GM23338 (cell line): Measurements from ENCODE around the gene WDR27. TPM values are rescaled to one million over a fixed set of nuclear protein-coding genes. Genes with fewer than 3 reads are reported as not detected.

Source experiments
- ATAC-seq: fragments of 200-7000 bp; cut with Tn5 transposase; 3 replicates; pipeline ENCODE4 v1.9.1; 2020
- DNase-seq: peaks from one replicate; pipeline ENCODE4 v3.0.0-alpha.2; 2015; ENCODE audit warnings: low spot score
- H2AFZ ChIP-seq: fragments of 200-600 bp; sonication (generic); 2 replicates; pipeline ENCODE4 v1.8.0; 2016; ENCODE audit warnings: antibody characterized with exemption, mild to moderate bottlenecking, moderate library complexity
- H3F3A ChIP-seq: fragments of 200-600 bp; sonication (generic); replicated peaks from 2 replicates; pipeline ENCODE4 v1.8.0; 2017; ENCODE audit warnings: antibody characterized with exemption, mixed run types, low read depth
- H3K27ac ChIP-seq: fragments of 200-600 bp; sonication (generic); 2 replicates; pipeline ENCODE4 v1.6.1; 2016; ENCODE audit warnings: low read depth
- H3K27me3 ChIP-seq: fragments of 200-600 bp; sonication (generic); 2 replicates; pipeline ENCODE4 v1.8.0; 2016; ENCODE audit warnings: mild to moderate bottlenecking, mixed run types, moderate library complexity; ENCODE audit not compliant: insufficient read depth
- H3K36me3 ChIP-seq: fragments of 200-600 bp; sonication (generic); 2 replicates; pipeline ENCODE4 v1.8.0; 2016; ENCODE audit warnings: mild to moderate bottlenecking; ENCODE audit not compliant: insufficient read depth
- H3K4me1 ChIP-seq: fragments of 200-600 bp; sonication (generic); 2 replicates; pipeline ENCODE4 v1.8.0; 2016; ENCODE audit warnings: mild to moderate bottlenecking, moderate library complexity; ENCODE audit not compliant: insufficient read depth
- H3K4me2 ChIP-seq: fragments of 200-600 bp; sonication (generic); 2 replicates; pipeline ENCODE4 v1.7.1; 2017; ENCODE audit warnings: mixed run types
- H3K4me3 ChIP-seq: fragments of 200-600 bp; sonication (generic); 2 replicates; pipeline ENCODE4 v1.6.1; 2016; ENCODE audit warnings: mixed run types
- H3K79me2 ChIP-seq: fragments of 200-600 bp; sonication (generic); replicated peaks from 2 replicates; pipeline ENCODE4 v1.8.0; 2017; ENCODE audit warnings: mild to moderate bottlenecking; ENCODE audit not compliant: insufficient read depth
- H3K9me2 ChIP-seq: fragments of 200-600 bp; sonication (generic); 2 replicates; pipeline ENCODE4 v1.8.0; 2017; ENCODE audit not compliant: insufficient read depth
- H4K20me1 ChIP-seq: fragments of 200-600 bp; sonication (generic); replicated peaks from 2 replicates; pipeline ENCODE4 v1.8.0; 2017; ENCODE audit warnings: mild to moderate bottlenecking; ENCODE audit not compliant: insufficient read depth
- H3K27ac Mint-ChIP-seq: 2 replicates; pipeline ENCODE4 v1.8.0; 2020; ENCODE audit warnings: inconsistent platforms, mild to moderate bottlenecking, moderate library complexity, mixed read lengths
- H3K27me3 Mint-ChIP-seq: 3 replicates; pipeline ENCODE4 v1.8.0; 2022; ENCODE audit warnings: low read depth, mild to moderate bottlenecking, moderate library complexity, mixed read lengths, inconsistent platforms; ENCODE audit not compliant: insufficient read depth, poor library complexity
- H3K36me3 Mint-ChIP-seq: 3 replicates; pipeline ENCODE4 v1.8.0; 2021; ENCODE audit warnings: low read depth, mild to moderate bottlenecking, inconsistent platforms, moderate library complexity, mixed read lengths
- H3K4me1 Mint-ChIP-seq: 3 replicates; pipeline ENCODE4 v1.8.0; 2020; ENCODE audit warnings: mild to moderate bottlenecking, inconsistent platforms, mixed read lengths
- H3K4me3 Mint-ChIP-seq: 3 replicates; pipeline ENCODE4 v1.8.0; 2021; ENCODE audit warnings: moderate library complexity, mild to moderate bottlenecking, inconsistent platforms, mixed read lengths
- H3K9me3 Mint-ChIP-seq: 3 replicates; pipeline ENCODE4 v1.8.0; 2020; ENCODE audit warnings: moderate library complexity, mild to moderate bottlenecking, inconsistent platforms, mixed read lengths
- CREB1 ChIP-seq: fragments of 250-450 bp; sonication (Bioruptor Pico); IDR thresholded peaks from 2 replicates; pipeline ENCODE4 v1.5.0; 2020; ENCODE audit warnings: low read depth, mild to moderate bottlenecking, moderate library complexity
- EZH2 ChIP-seq: fragments of 200-600 bp; sonication (generic); IDR thresholded peaks from one replicate; pipeline ENCODE4 v1.8.0; 2017; ENCODE audit warnings: antibody characterized with exemption, mild to moderate bottlenecking, low read depth; ENCODE audit not compliant: unreplicated experiment
- EZH2phosphoT487 ChIP-seq: fragments of 200-600 bp; sonication (generic); IDR thresholded peaks from one replicate; pipeline ENCODE4 v1.8.1; 2018; ENCODE audit warnings: antibody characterized with exemption; ENCODE audit not compliant: unreplicated experiment
- JUNB ChIP-seq: IDR thresholded peaks from one replicate; pipeline ENCODE4 v1.6.1; 2016; ENCODE audit warnings: antibody characterized with exemption; ENCODE audit not compliant: unreplicated experiment
- NANOG ChIP-seq: IDR thresholded peaks from 2 replicates; pipeline ENCODE4 v1.6.1; 2016; ENCODE audit warnings: antibody characterized with exemption, borderline replicate concordance
- POLR2AphosphoS5 ChIP-seq: IDR thresholded peaks from 2 replicates; pipeline ENCODE4 v1.6.1; 2016; ENCODE audit warnings: antibody characterized with exemption, low read depth
- STAT1 ChIP-seq: IDR thresholded peaks from one replicate; pipeline ENCODE4 v1.6.1; 2016; ENCODE audit warnings: antibody characterized with exemption; ENCODE audit not compliant: unreplicated experiment
- ZNF114 ChIP-seq: fragments of 250-450 bp; sonication (Bioruptor Pico); IDR thresholded peaks from 2 replicates; pipeline ENCODE4 v1.5.0; 2020; ENCODE audit warnings: mild to moderate bottlenecking, moderate library complexity
- ZNF331 ChIP-seq: fragments of 250-450 bp; sonication (Bioruptor Pico); IDR thresholded peaks from 2 replicates; pipeline ENCODE4 v1.5.0; 2020; ENCODE audit warnings: low read depth, mild to moderate bottlenecking, moderate library complexity
- polyA plus RNA-seq: library from polyadenylated mRNA; unstranded; fragments of >200 nt; fragmentation: Nextera tagmentation; extraction: Ambion mirVana; gene quantifications from 2 replicates; pipeline ENCODE4 v1.2.1, GENCODE V29; 2016
- total RNA-seq: library from RNA; depleted of rRNA; stranded (reverse); fragments of >200 nt; shearing (Covaris generic); gene quantifications from 2 replicates; pipeline ENCODE4 v1.2.3, GENCODE V29; 2014
- TF ChIP-seq, protein P1 (sequence below), 2 experiments: fragments of 200-600 bp in 1 of 2; sonication (generic) in 1 of 2; conservative IDR thresholded peaks; 2 replicates each; pipeline versions ENCODE4 v1.5.1 to v1.6.1; 2016 to 2017; ENCODE audit warnings: antibody characterized with exemption in 2 of 2, low read depth in 2 of 2, mild to moderate bottlenecking in 2 of 2, moderate library complexity in 1 of 2
- TF ChIP-seq, protein P2 (sequence below): IDR thresholded peaks from 2 replicates; pipeline ENCODE4 v1.6.1; 2016; ENCODE audit warnings: antibody characterized with exemption
- TF ChIP-seq, protein P3 (sequence below): IDR thresholded peaks from one replicate; pipeline ENCODE4 v1.6.1; 2018; ENCODE audit warnings: antibody characterized with exemption; ENCODE audit not compliant: unreplicated experiment
- TF ChIP-seq, protein P4 (sequence below): fragments of 250-450 bp; sonication (Bioruptor Pico); IDR thresholded peaks from 2 replicates; pipeline ENCODE4 v1.5.0; 2020; ENCODE audit warnings: mild to moderate bottlenecking, moderate library complexity

WDR27 gene
- total and polyA plus RNA-seq, 2 experiments from 2014 or later: 55.3 to 80.4 TPM

DNA sequence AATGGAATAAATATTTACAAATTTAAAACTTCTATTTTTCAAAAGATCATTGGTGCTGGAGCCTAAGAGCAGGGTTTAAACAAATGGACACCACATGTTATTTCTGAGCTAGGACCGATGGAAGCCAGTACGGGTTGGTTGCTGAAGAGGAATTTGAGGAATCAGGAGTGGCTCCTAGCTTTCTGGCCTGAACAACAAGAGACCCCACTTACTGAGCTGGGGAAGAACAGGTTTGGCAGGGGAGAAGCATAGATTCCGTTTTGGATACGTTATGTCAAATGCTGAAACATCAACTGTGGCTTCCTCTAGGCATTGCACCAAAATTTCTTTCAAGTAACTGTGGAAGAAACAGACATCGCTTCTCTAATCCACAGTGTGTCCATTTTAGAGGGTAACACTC is 6.7 kb downstream of the WDR27 start:
- no peak for ATAC-seq
- Histone ChIP-seq H3F3A (no peaks in the 10 kb centered on the region), H3K4me1 (peaks cover 3% of the 10 kb centered on the region), H3K4me3 (no peak overlapping the region), H3K27me3 (no peaks in the 10 kb centered on the region), H3K9me2 (no peaks in the 10 kb centered on the region), H4K20me1 (peaks cover 12% of the 10 kb centered on the region; the same call in 1 of the 2 replicates), H3K79me2 (peaks cover 86% of the 10 kb centered on the region), H3K27ac (no peak overlapping the region), H2AFZ (no peak overlapping the region), H3K36me3 (no peaks in the 10 kb centered on the region), H3K4me2 (no peak overlapping the region)
- Mint-ChIP-seq H3K36me3 (peaks cover 65% of the 10 kb centered on the region), H3K4me1 (peaks cover 19% of the 10 kb centered on the region), H3K4me3 (no peak overlapping the region), H3K9me3 (peaks cover 8% of the 10 kb centered on the region; the same call in 1 of the 3 replicates), H3K27me3 (peaks cover 13% of the 10 kb centered on the region), H3K27ac (no peak overlapping the region)
- no peak for DNase-seq
- TF ChIP-seq NANOG: no peak
- TF ChIP-seq JUNB: no peak
- no peak for TF ChIP-seq EZH2phosphoT487
- no peak for TF ChIP-seq CREB1
- no peak for TF ChIP-seq POLR2AphosphoS5
- TF ChIP-seq, protein P1, sequence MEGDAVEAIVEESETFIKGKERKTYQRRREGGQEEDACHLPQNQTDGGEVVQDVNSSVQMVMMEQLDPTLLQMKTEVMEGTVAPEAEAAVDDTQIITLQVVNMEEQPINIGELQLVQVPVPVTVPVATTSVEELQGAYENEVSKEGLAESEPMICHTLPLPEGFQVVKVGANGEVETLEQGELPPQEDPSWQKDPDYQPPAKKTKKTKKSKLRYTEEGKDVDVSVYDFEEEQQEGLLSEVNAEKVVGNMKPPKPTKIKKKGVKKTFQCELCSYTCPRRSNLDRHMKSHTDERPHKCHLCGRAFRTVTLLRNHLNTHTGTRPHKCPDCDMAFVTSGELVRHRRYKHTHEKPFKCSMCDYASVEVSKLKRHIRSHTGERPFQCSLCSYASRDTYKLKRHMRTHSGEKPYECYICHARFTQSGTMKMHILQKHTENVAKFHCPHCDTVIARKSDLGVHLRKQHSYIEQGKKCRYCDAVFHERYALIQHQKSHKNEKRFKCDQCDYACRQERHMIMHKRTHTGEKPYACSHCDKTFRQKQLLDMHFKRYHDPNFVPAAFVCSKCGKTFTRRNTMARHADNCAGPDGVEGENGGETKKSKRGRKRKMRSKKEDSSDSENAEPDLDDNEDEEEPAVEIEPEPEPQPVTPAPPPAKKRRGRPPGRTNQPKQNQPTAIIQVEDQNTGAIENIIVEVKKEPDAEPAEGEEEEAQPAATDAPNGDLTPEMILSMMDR (conservative IDR thresholded peaks at IDR 0.05; ENCODE audit: low read depth in 2 of 2): no peak
- TF ChIP-seq, protein P2, sequence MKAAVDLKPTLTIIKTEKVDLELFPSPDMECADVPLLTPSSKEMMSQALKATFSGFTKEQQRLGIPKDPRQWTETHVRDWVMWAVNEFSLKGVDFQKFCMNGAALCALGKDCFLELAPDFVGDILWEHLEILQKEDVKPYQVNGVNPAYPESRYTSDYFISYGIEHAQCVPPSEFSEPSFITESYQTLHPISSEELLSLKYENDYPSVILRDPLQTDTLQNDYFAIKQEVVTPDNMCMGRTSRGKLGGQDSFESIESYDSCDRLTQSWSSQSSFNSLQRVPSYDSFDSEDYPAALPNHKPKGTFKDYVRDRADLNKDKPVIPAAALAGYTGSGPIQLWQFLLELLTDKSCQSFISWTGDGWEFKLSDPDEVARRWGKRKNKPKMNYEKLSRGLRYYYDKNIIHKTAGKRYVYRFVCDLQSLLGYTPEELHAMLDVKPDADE: no peak
- TF ChIP-seq, protein P3, sequence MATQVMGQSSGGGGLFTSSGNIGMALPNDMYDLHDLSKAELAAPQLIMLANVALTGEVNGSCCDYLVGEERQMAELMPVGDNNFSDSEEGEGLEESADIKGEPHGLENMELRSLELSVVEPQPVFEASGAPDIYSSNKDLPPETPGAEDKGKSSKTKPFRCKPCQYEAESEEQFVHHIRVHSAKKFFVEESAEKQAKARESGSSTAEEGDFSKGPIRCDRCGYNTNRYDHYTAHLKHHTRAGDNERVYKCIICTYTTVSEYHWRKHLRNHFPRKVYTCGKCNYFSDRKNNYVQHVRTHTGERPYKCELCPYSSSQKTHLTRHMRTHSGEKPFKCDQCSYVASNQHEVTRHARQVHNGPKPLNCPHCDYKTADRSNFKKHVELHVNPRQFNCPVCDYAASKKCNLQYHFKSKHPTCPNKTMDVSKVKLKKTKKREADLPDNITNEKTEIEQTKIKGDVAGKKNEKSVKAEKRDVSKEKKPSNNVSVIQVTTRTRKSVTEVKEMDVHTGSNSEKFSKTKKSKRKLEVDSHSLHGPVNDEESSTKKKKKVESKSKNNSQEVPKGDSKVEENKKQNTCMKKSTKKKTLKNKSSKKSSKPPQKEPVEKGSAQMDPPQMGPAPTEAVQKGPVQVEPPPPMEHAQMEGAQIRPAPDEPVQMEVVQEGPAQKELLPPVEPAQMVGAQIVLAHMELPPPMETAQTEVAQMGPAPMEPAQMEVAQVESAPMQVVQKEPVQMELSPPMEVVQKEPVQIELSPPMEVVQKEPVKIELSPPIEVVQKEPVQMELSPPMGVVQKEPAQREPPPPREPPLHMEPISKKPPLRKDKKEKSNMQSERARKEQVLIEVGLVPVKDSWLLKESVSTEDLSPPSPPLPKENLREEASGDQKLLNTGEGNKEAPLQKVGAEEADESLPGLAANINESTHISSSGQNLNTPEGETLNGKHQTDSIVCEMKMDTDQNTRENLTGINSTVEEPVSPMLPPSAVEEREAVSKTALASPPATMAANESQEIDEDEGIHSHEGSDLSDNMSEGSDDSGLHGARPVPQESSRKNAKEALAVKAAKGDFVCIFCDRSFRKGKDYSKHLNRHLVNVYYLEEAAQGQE: no peak
- TF ChIP-seq EZH2: no peak
- TF ChIP-seq ZNF114 (CRISPR knock-in tag): no peak
- TF ChIP-seq ZNF331 (CRISPR knock-in tag): no peak
- TF ChIP-seq, protein P4, sequence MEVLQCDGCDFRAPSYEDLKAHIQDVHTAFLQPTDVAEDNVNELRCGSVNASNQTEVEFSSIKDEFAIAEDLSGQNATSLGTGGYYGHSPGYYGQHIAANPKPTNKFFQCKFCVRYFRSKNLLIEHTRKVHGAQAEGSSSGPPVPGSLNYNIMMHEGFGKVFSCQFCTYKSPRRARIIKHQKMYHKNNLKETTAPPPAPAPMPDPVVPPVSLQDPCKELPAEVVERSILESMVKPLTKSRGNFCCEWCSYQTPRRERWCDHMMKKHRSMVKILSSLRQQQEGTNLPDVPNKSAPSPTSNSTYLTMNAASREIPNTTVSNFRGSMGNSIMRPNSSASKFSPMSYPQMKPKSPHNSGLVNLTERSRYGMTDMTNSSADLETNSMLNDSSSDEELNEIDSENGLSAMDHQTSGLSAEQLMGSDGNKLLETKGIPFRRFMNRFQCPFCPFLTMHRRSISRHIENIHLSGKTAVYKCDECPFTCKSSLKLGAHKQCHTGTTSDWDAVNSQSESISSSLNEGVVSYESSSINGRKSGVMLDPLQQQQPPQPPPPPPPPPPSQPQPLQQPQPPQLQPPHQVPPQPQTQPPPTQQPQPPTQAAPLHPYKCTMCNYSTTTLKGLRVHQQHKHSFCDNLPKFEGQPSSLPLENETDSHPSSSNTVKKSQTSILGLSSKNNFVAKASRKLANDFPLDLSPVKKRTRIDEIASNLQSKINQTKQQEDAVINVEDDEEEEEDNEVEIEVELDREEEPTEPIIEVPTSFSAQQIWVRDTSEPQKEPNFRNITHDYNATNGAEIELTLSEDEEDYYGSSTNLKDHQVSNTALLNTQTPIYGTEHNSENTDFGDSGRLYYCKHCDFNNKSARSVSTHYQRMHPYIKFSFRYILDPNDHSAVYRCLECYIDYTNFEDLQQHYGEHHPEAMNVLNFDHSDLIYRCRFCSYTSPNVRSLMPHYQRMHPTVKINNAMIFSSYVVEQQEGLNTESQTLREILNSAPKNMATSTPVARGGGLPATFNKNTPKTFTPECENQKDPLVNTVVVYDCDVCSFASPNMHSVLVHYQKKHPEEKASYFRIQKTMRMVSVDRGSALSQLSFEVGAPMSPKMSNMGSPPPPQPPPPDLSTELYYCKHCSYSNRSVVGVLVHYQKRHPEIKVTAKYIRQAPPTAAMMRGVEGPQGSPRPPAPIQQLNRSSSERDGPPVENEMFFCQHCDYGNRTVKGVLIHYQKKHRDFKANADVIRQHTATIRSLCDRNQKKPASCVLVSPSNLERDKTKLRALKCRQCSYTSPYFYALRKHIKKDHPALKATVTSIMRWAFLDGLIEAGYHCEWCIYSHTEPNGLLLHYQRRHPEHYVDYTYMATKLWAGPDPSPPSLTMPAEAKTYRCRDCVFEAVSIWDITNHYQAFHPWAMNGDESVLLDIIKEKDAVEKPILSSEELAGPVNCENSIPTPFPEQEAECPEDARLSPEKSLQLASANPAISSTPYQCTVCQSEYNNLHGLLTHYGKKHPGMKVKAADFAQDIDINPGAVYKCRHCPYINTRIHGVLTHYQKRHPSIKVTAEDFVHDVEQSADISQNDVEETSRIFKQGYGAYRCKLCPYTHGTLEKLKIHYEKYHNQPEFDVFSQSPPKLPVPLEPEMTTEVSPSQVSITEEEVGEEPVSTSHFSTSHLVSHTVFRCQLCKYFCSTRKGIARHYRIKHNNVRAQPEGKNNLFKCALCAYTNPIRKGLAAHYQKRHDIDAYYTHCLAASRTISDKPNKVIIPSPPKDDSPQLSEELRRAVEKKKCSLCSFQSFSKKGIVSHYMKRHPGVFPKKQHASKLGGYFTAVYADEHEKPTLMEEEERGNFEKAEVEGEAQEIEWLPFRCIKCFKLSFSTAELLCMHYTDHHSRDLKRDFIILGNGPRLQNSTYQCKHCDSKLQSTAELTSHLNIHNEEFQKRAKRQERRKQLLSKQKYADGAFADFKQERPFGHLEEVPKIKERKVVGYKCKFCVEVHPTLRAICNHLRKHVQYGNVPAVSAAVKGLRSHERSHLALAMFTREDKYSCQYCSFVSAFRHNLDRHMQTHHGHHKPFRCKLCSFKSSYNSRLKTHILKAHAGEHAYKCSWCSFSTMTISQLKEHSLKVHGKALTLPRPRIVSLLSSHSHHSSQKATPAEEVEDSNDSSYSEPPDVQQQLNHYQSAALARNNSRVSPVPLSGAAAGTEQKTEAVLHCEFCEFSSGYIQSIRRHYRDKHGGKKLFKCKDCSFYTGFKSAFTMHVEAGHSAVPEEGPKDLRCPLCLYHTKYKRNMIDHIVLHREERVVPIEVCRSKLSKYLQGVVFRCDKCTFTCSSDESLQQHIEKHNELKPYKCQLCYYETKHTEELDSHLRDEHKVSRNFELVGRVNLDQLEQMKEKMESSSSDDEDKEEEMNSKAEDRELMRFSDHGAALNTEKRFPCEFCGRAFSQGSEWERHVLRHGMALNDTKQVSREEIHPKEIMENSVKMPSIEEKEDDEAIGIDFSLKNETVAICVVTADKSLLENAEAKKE (CRISPR knock-in tag): no peak
- TF ChIP-seq STAT1: no peak
